OCI-LY7 (cell line): Measurements from ENCODE around the gene NXN. TPM values are rescaled to one million over a fixed set of nuclear protein-coding genes. Genes with fewer than 3 reads are reported as not detected.
A peak's percentile ranks its signal among the peaks of the same experiment; 100 is the strongest.

Source experiments
- BruUV-seq: library from RNA; stranded (reverse); fragments of 400-500 nt; replicated peaks from 2 replicates; lab custom pipeline; 2021; lab: Mats Ljungman, UMichigan
- CTCF ChIA-PET: fragments of 300-600 bp; sonication (Branson Sonifier 250); formaldehyde crosslinking; loops from one replicate; lab custom pipeline; 2022; ENCODE audit warnings: antibody characterized with exemption; ENCODE audit not compliant: unreplicated experiment; lab: Charles Lee
- POLR2A ChIA-PET: fragments of 300-600 bp; sonication (Branson Sonifier 250); formaldehyde crosslinking; loops from one replicate; lab custom pipeline; 2022; ENCODE audit warnings: antibody characterized with exemption; lab: Charles Lee
- DNase-seq: peaks from one replicate; pipeline ENCODE4 v3.0.0-alpha.2; 2015; ENCODE audit warnings: low spot score
- H2AFZ ChIP-seq: fragments of 200-600 bp; sonication (generic), shearing (Covaris generic); 2 replicates; pipeline ENCODE4 v1.6.1; 2014; ENCODE audit warnings: mild to moderate bottlenecking, antibody characterized with exemption, low read length, moderate library complexity
- H3K27ac ChIP-seq: fragments of 200-600 bp; sonication (generic); 2 replicates; pipeline ENCODE4 v1.5.1; 2014; ENCODE audit warnings: mixed run types, low read depth, mild to moderate bottlenecking, moderate library complexity, low read length, inconsistent platforms; ENCODE audit not compliant: poor library complexity, severe bottlenecking
- H3K36me3 ChIP-seq: fragments of 200-600 bp; sonication (generic); 2 replicates; pipeline ENCODE4 v1.6.1; 2014; ENCODE audit warnings: mild to moderate bottlenecking, antibody characterized with exemption, low read length, moderate library complexity, mixed read lengths; ENCODE audit not compliant: insufficient read depth
- H3K4me1 ChIP-seq: fragments of 200-600 bp; sonication (generic); 2 replicates; pipeline ENCODE4 v1.5.1; 2014; ENCODE audit warnings: mild to moderate bottlenecking, low read length; ENCODE audit not compliant: insufficient read depth, poor library complexity, severe bottlenecking
- H3K4me2 ChIP-seq: fragments of 200-600 bp; sonication (generic); 2 replicates; pipeline ENCODE4 v1.6.1; 2014; ENCODE audit warnings: mild to moderate bottlenecking, low read length
- H3K4me3 ChIP-seq: fragments of 200-600 bp; sonication (generic); 2 replicates; pipeline ENCODE4 v1.5.1; 2014; ENCODE audit warnings: mild to moderate bottlenecking, low read depth, low read length; ENCODE audit not compliant: poor library complexity, severe bottlenecking
- H3K79me2 ChIP-seq: fragments of 200-600 bp; sonication (generic); 2 replicates; pipeline ENCODE4 v1.6.1; 2016; ENCODE audit warnings: low read depth, mild to moderate bottlenecking, low read length, moderate library complexity, mixed read lengths; ENCODE audit not compliant: insufficient read depth
- H3K9me2 ChIP-seq: fragments of 200-600 bp; sonication (generic); 2 replicates; pipeline ENCODE4 v1.6.1; 2016; ENCODE audit warnings: mild to moderate bottlenecking, low read length, mixed read lengths; ENCODE audit not compliant: insufficient read depth
- H3K9me3 ChIP-seq: fragments of 200-600 bp; sonication (generic); 2 replicates; pipeline ENCODE4 v1.6.1; 2014; ENCODE audit warnings: mild to moderate bottlenecking, mixed run types, low read length, mixed read lengths
- H4K20me1 ChIP-seq: fragments of 200-600 bp; sonication (generic); 2 replicates; pipeline ENCODE4 v1.6.1; 2014; ENCODE audit warnings: mild to moderate bottlenecking, antibody characterized with exemption, low read length, moderate library complexity, mixed read lengths; ENCODE audit not compliant: insufficient read depth
- CTCF ChIP-seq: fragments of 200-600 bp; sonication (generic); conservative IDR thresholded peaks from 2 replicates; pipeline ENCODE4 v1.5.1; 2014; ENCODE audit warnings: mild to moderate bottlenecking, antibody characterized with exemption, low read length, moderate library complexity, mixed read lengths
- EZH2phosphoT487 ChIP-seq: fragments of 200-600 bp; sonication (generic); IDR thresholded peaks from 2 replicates; pipeline ENCODE4 v1.6.1; 2018; ENCODE audit warnings: low read depth, borderline replicate concordance, mild to moderate bottlenecking, mixed run types, antibody characterized with exemption, low read length, moderate library complexity, mixed read lengths
- intact Hi-C: fragments of 100-400 bp; cut with micrococcal nuclease; formaldehyde crosslinking; loops from one replicate; pipeline ENCODE4 v1.10.0; 2022; ENCODE audit not compliant: unreplicated experiment
- total RNA-seq, 2 experiments: library from RNA; depleted of rRNA in 1 of 2; stranded (reverse); fragments of >200 nt in 1 of 2; shearing (Covaris generic) in 1 of 2; gene quantifications; 2 replicates each; pipeline ENCODE4 v1.2.3, GENCODE V29; 2014 to 2022

NXN gene
- total RNA-seq, 2 experiments from 2014 or later = 1.3 to 2.8 TPM

DNA sequence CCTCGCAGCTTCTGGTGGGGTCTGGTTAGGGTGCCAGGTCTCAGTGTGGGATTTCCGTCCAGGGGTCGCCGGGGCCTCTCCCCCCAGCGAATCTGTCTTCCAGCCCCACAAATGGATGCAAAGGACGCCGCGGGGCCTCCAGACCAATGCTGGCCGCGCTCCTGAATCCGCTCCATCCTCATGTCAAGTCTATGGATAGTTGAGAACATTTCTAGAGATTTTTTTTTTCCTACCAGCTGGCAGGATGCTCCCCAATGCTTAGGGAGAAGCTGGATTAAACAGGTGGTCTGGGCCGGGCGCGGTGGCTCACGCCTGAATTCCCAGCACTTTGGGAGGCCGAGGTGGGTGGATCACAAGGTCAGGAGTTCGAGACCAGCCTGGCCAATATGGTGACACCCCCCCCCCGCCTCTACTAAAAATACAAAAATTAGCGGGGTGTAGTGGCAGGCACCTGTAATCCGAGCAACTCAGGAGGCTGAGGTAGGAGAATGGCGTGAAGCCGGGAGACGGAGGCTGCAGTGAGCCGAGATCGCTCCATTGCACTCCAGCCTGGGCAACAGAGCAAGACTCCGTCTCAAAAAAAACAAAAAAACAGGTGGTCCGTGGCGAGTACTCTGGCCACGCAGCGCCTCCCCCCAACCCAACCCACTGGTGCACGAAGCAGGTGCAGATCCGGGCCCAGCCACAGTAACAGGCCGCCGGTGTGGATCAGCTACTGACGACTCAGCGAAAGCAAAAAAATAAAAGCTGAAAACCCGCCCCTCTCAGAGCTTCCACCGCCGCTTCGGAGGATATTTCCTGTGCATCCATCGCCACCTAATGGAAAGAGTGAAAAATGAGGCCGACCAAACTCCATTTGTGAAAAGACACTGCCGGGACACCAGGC lies 1.1 kb upstream of the NXN start:
- Histone ChIP-seq H2AFZ (peak overlapping the region; percentile 37; the same call in 1 of the 2 replicates), H3K4me2 (peak overlapping the region; percentile 83), H3K27ac (peak overlapping the region; percentile 67), H3K36me3 (no peaks in the 10 kb centered on the region), H3K4me3 (peak overlapping the region; percentile 65), H3K9me2 (no peaks in the 10 kb centered on the region), H3K79me2 (no peaks in the 10 kb centered on the region), H4K20me1 (no peaks in the 10 kb centered on the region), H3K9me3 (no peaks in the 10 kb centered on the region), H3K4me1 (peaks cover 17% of the 10 kb centered on the region)
- DNase-seq = peak; percentile 95
- ChIA-PET POLR2A (interaction anchor here (0.6 kb wide), 1 partner anchor 18 kb away, joined by 3 read pairs; no protein-coding TSS in a partner anchor), CTCF (interaction anchor here (1.2 kb wide), 1 partner anchor 12 kb away, joined by 3 read pairs; no protein-coding TSS in a partner anchor)
- TF ChIP-seq CTCF = peak; percentile 83
- TF ChIP-seq EZH2phosphoT487 = no peak
- no TSS peak for BruUV-seq
- intact Hi-C loops = loop anchor here (1.0 to 2.0 kb wide), 5 partner anchors 16 to 568 kb away; no protein-coding TSS in a partner anchor

GRCh38 chr17:979212-979538 lies 401 bp downstream of the NXN start:
- Histone ChIP-seq H3K36me3 (no peaks in the 10 kb centered on the region), H2AFZ (no peak overlapping the region; the same call in 1 of the 2 replicates), H3K9me2 (no peaks in the 10 kb centered on the region), H3K4me3 (peak overlapping the region; percentile 68), H3K4me1 (peaks cover 17% of the 10 kb centered on the region), H3K4me2 (peak overlapping the region; percentile 82), H4K20me1 (no peaks in the 10 kb centered on the region), H3K9me3 (no peaks in the 10 kb centered on the region), H3K27ac (no peak overlapping the region), H3K79me2 (no peaks in the 10 kb centered on the region)
- no peak for TF ChIP-seq CTCF
- no peak for TF ChIP-seq EZH2phosphoT487
- ChIA-PET POLR2A (interaction anchor here (1.2 kb wide), 1 partner anchor 198 kb away, joined by 3 read pairs; no protein-coding TSS in a partner anchor), CTCF (no interaction called here)
- intact Hi-C loops = no loop called here
- DNase-seq = no peak
- no TSS peak for BruUV-seq
